SJCRH30 (cell line): ENCODE data around the gene ERICH6. TPM values are rescaled to one million over a fixed set of nuclear protein-coding genes. Genes with fewer than 3 reads are reported as not detected.
A peak's percentile ranks its signal among the peaks of the same experiment; 100 is the strongest.

Experiments
- DNase-seq, 2 experiments: peaks; one replicate each; pipeline ENCODE4 v3.0.0-alpha.2; 2015 to 2020
- H3K27ac ChIP-seq: fragments of 250-450 bp; sonication (Bioruptor Pico); 2 replicates; pipeline ENCODE4 v1.5.1; 2020; ENCODE audit warnings: mild to moderate bottlenecking, moderate library complexity
- H3K27me3 ChIP-seq: fragments of 250-450 bp; sonication (Bioruptor Pico); 2 replicates; pipeline ENCODE4 v1.5.1; 2020; ENCODE audit warnings: mild to moderate bottlenecking, moderate library complexity
- H3K36me3 ChIP-seq: fragments of 250-450 bp; sonication (Bioruptor Pico); 2 replicates; pipeline ENCODE4 v1.5.1; 2020; ENCODE audit warnings: mild to moderate bottlenecking, moderate library complexity
- H3K4me1 ChIP-seq: fragments of 250-450 bp; sonication (Bioruptor Pico); 2 replicates; pipeline ENCODE4 v1.5.1; 2020; ENCODE audit warnings: mild to moderate bottlenecking, moderate library complexity
- H3K4me3 ChIP-seq: fragments of 250-450 bp; sonication (Bioruptor Pico); 2 replicates; pipeline ENCODE4 v1.5.1; 2020; ENCODE audit warnings: mild to moderate bottlenecking, moderate library complexity
- H3K9me3 ChIP-seq: fragments of 250-450 bp; sonication (Bioruptor Pico); replicated peaks from 2 replicates; pipeline ENCODE4 v1.5.1; 2020; ENCODE audit warnings: mild to moderate bottlenecking, moderate library complexity
- total RNA-seq: library from RNA; depleted of rRNA; stranded (reverse); fragments of >200 nt; shearing (Covaris generic); gene quantifications from 2 replicates; pipeline ENCODE4 v1.2.3, GENCODE V29; 2014

ERICH6 gene
- total RNA-seq, 1 experiment from 2014 or later, result not detected

DNA sequence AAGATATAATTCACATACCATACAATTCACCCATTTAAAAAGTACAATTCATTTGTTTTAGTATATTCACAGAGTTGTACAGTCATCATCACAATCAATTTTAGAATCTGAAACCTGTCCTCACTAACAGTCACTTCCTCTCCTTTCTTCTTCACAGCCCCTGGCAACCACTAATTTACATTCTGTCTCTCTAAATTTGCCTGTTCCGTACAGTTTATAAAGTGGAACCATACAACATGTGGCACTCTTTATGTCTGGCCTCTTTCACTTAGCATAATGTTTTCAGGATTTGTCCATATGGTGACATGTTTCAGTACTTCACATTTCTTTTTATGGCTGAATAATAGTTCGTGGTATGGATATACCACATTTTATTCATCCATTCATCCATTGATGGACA is 22.7 kb downstream of the ERICH6 start:
- H3K4me1 ChIP-seq, result no peaks in the 10 kb centered on the region
- H3K27me3 ChIP-seq, result no peaks in the 10 kb centered on the region
- H3K9me3 ChIP-seq, result no peaks in the 10 kb centered on the region
- H3K36me3 ChIP-seq, result no peaks in the 10 kb centered on the region
- no peak overlapping the region for H3K4me3 ChIP-seq
- no peak overlapping the region for H3K27ac ChIP-seq
- no peak for DNase-seq

DNA sequence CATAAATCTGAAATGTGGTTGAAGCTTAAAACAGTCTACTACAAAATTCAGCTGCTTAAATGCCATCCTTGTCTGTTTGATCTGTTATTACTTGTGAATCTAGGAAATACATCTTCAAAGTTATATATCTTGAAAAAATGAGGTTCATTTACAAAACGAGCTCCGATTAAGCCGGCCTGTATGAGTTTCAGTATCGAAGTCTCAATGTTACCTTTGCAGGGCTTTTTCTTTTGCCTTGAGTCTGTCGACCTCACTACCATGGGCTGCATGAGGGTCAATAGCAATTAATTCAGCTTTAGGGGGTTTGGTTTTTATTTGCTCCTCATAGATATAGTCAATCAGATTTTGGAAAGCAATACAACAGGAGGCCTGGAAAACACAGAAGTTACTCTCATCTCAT is 23.2 kb downstream of the ERICH6 start:
- Histone ChIP-seq H3K27ac (no peak overlapping the region), H3K36me3 (no peaks in the 10 kb centered on the region), H3K4me3 (no peak overlapping the region), H3K27me3 (no peaks in the 10 kb centered on the region), H3K9me3 (no peaks in the 10 kb centered on the region), H3K4me1 (no peaks in the 10 kb centered on the region)
- DNase-seq, result no peak

DNA sequence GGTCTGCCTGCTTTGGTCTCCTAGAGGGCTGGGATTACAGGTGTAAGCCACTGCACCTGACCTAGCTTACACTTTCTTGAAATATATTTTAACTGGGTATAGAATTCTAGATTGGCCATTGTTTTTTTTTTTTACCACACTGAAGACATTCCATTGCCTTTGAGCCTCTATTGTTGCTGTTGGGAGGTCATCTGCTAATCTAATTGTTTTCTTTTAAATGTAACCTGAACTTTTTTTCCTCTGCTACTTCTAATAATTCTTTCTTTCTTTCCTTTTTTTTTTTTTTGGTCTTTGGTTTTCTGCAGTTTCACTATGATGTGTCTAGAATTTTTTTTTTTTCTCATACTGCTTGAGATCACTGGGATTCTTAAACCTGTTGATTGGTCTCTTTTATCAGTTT is 28.1 kb downstream of the ERICH6 start:
- H3K9me3 ChIP-seq, result no peaks in the 10 kb centered on the region
- no peak overlapping the region for H3K4me3 ChIP-seq
- H3K36me3 ChIP-seq, result no peaks in the 10 kb centered on the region
- DNase-seq, result no peak
- no peak overlapping the region for H3K27ac ChIP-seq
- no peaks in the 10 kb centered on the region for H3K4me1 ChIP-seq
- no peaks in the 10 kb centered on the region for H3K27me3 ChIP-seq

DNA sequence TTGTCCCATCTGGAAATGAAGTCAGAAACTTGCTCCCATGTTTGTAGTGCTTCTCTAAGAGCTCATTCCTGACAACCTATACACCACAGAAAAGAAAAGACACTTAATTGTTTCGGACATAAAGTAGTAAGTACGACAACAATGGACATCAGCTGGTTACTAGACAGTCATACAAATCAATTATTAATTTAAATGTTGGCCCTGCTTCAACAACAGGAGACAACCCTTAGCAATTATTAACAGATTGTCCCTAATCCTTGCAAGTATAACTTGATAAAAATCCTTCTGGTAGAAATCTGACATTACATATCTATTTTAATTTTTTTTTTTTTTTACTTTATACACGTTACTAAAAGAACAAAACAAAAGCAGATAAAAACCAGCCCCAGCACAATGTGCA is 29.8 kb downstream of the ERICH6 start:
- Histone ChIP-seq H3K4me1 (no peaks in the 10 kb centered on the region), H3K27me3 (no peaks in the 10 kb centered on the region), H3K9me3 (no peaks in the 10 kb centered on the region), H3K36me3 (no peaks in the 10 kb centered on the region), H3K27ac (no peak overlapping the region), H3K4me3 (no peak overlapping the region)
- DNase-seq, result no peak

DNA sequence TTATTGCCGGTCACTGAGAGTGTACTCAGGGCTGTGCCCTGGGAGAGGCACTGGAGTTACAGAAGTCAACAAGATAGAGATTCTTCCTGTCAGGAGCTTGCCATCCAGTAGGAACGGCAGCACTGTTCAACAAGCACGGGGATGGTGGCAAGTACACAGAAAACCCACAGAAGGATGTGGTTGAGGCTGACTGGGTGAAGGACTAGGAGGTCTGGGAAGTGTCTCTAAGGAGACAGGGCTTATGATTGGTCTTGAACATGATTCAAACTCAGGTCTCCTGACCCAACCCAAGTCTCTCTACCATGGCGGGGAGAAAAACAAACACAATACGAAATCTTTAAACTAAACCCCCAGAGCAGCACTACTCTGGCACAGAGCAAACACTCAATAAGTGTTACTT is 37.6 kb downstream of the ERICH6 start:
- no peak for DNase-seq
- Histone ChIP-seq H3K4me1 (no peaks in the 10 kb centered on the region), H3K4me3 (no peak overlapping the region), H3K9me3 (no peaks in the 10 kb centered on the region), H3K27ac (no peak overlapping the region), H3K36me3 (no peaks in the 10 kb centered on the region), H3K27me3 (no peaks in the 10 kb centered on the region)

DNA sequence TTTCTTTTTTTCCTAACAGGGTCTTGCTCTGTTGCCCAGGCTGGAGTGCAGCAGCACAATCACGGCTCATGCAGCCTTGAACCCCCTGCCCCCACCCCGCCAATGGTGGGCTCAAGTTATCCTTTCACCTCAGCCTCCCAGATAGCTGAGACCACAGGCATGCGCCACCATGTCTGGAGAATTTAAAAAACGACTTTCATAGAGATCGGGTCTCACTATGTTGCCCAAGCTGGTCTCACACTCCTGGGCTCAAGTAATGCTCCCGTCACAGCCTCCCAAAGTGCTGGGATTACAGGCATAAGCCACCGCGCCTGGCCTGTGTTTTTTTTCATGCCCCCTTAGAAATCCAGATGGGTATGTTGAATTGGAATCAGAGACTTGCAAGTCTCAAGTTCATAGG is 40.3 kb downstream of the ERICH6 start:
- H3K36me3 ChIP-seq, result no peaks in the 10 kb centered on the region
- H3K27me3 ChIP-seq, result no peaks in the 10 kb centered on the region
- no peak overlapping the region for H3K27ac ChIP-seq
- no peak overlapping the region for H3K4me3 ChIP-seq
- H3K4me1 ChIP-seq, result no peaks in the 10 kb centered on the region
- no peaks in the 10 kb centered on the region for H3K9me3 ChIP-seq
- no peak for DNase-seq

DNA sequence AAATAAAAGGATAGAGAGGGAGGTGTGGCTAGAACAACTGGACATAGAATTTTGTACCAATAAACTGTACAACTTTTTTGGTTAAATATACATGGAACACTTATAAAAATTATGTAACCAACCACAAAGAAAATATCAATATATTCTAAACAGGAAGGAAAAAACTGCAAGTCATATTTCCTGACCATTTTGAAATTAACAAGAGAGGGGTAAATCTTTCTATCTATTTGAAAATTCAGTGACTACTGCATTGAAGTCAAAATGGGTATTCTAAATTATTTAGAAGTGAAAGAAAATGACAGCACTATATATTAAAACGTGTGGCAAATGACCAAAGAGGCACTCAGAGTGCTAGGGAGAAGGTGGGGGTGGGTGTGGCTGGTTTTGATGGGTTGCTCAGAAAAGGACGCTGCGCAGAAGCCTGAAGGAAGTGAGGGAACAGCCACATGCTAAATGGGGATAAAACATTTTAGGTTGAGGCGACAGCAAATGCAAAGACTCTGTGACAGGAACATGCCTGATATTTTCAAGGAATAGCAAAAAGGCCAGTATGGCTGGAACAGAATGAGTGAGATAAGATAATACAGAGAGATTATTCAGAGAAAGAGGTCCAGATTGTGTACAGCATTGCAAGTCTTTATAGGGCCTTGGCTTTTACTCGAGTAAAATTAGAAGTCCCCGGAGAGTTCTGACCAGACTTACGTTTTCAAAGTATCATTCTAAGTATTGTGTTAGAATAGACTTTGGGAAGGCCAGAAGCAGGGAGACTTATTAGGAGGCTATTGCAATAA is 41.1 kb downstream of the ERICH6 start:
- Histone ChIP-seq H3K4me1 (no peaks in the 10 kb centered on the region), H3K9me3 (no peaks in the 10 kb centered on the region), H3K27me3 (no peaks in the 10 kb centered on the region), H3K27ac (no peak overlapping the region), H3K36me3 (no peaks in the 10 kb centered on the region), H3K4me3 (no peak overlapping the region)
- DNase-seq, result no peak

DNA sequence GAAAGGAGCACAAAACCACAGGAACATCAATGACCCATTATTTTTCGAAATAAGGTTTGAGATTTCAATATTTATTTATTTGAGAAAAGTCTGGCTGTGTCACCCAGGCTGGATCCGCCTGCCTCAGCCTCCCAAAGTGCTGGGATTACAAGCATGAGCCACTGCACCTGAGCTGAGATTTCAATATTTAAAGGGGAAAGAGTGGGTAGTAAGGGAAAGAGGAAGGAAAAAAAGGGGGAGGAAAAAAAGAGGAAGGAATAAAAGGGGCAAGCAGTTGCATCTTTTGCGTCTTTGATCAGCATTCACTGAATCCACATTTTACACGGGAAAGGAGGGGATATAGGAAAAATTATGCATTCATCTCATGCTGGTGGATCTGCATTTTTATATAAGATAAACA is 47.4 kb downstream of the ERICH6 start:
- Histone ChIP-seq H3K4me3 (no peak overlapping the region), H3K27me3 (no peaks in the 10 kb centered on the region), H3K4me1 (no peaks in the 10 kb centered on the region), H3K36me3 (no peaks in the 10 kb centered on the region), H3K9me3 (no peaks in the 10 kb centered on the region), H3K27ac (no peak overlapping the region)
- DNase-seq, result no peak

DNA sequence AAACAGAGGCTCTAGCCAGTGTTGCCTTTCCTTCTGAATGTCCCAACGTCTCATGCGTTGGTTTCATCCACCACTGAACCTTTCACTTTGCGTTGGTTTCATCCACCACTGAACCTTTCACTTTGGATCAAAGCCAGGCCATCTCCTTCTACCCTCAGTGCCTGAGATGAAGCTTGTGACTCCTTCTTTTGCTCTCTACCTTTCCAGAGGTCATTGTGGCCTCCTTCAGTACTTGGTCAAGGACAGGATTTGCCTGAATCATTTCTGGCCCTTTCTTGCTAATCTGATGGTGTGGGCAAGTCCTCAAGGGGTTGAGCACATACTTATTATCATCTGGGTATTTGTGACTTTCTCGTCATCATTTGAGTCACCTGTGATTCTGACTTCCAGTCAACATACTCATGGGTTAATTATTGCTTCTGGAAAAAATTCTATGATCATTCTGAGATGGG is 50.6 kb downstream of the ERICH6 start:
- Histone ChIP-seq H3K27ac (no peak overlapping the region), H3K9me3 (no peaks in the 10 kb centered on the region), H3K4me1 (no peaks in the 10 kb centered on the region), H3K4me3 (no peak overlapping the region), H3K36me3 (no peaks in the 10 kb centered on the region), H3K27me3 (no peaks in the 10 kb centered on the region)
- no peak for DNase-seq

DNA sequence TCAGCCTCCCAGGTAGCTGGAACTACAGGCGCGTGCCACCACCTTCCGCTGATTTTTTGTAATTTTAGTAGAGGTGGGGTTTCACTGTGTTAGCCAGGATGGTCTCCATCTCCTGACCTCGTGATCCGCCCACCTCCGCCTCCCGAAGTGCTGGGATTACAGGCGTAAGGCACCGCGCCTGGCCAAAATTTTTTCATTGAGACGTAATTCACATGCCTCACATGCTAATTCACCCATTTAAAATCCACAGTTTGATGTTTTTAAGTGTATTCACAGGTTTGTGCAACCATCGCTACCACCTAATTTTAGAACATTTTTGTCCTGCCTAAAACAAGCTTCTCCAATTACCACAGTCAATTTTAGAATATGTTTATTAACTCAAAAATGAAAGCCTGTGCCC is 63.5 kb downstream of the ERICH6 start:
- H3K4me3 ChIP-seq, result no peak overlapping the region
- H3K36me3 ChIP-seq, result no peaks in the 10 kb centered on the region
- H3K27me3 ChIP-seq, result no peaks in the 10 kb centered on the region
- DNase-seq, result no peak
- no peaks in the 10 kb centered on the region for H3K9me3 ChIP-seq
- no peaks in the 10 kb centered on the region for H3K4me1 ChIP-seq
- H3K27ac ChIP-seq, result no peak overlapping the region

DNA sequence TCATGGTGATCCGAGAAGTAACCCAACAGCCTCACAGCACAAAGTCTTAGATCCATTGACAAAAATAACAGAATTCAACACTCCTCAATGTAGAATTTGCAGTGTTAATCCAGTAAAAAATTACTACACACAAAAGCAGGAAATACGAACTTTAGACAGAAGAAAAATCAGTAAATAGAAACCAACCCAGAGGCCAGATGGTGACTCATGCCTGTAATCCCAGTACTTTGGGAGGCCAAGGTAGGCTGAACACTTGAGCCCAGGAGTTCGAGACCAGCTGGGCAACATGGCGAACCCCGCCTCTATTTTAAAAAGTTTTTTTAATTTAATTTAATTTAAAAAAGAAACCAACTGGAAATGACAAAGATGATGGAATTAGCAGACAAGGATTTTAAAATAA is 64.5 kb downstream of the ERICH6 start:
- Histone ChIP-seq H3K4me1 (no peaks in the 10 kb centered on the region), H3K36me3 (no peaks in the 10 kb centered on the region), H3K27ac (no peak overlapping the region), H3K4me3 (no peak overlapping the region), H3K9me3 (no peaks in the 10 kb centered on the region), H3K27me3 (no peaks in the 10 kb centered on the region)
- no peak for DNase-seq

DNA sequence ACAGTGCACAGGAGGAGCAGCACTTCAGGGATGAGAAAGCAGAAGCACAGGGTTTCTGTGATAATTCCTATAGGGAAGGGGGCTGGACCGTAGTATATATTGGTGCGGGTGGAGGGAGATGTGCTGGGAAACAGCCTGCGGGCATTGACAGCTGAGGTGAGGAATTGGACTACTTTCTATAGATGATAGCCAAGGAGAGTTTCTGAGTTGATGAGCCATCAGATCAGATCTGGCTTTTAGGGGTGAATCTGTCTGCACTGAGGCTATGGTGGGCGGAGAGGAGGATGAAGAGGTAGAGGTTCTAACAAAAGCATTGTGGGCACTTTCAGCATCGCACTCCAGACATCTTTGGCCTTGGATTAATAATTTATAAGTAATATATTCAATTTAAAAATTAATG is 67.5 kb downstream of the ERICH6 start:
- DNase-seq, result no peak
- no peaks in the 10 kb centered on the region for H3K36me3 ChIP-seq
- no peak overlapping the region for H3K4me3 ChIP-seq
- no peaks in the 10 kb centered on the region for H3K9me3 ChIP-seq
- no peaks in the 10 kb centered on the region for H3K27me3 ChIP-seq
- H3K27ac ChIP-seq, result no peak overlapping the region
- H3K4me1 ChIP-seq, result no peaks in the 10 kb centered on the region

DNA sequence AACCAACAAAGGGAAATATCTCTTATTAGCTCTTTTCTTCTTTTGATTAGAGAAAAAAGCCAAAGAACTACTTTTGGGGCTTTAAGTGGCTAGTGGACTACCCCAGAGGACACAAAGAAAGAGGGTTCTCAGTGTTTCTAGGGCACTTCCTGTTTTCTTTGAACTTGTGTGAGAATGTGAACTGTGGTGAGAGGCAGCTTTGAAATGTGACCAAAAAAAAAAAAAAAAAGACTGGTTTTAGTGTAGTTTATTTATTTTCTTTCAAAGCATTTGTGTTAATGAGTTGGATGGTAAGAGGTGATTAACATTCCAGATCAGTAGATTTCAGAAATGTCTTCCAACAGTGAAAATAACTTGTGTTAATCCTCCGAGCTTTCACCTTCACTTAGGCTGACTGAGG is 68.2 kb downstream of the ERICH6 start:
- H3K27me3 ChIP-seq, result no peaks in the 10 kb centered on the region
- H3K36me3 ChIP-seq, result peaks cover under 1% of the 10 kb centered on the region; the same call in 1 of the 2 replicates
- no peaks in the 10 kb centered on the region for H3K9me3 ChIP-seq
- no peak overlapping the region for H3K4me3 ChIP-seq
- no peaks in the 10 kb centered on the region for H3K4me1 ChIP-seq
- H3K27ac ChIP-seq, result no peak overlapping the region
- no peak for DNase-seq

DNA sequence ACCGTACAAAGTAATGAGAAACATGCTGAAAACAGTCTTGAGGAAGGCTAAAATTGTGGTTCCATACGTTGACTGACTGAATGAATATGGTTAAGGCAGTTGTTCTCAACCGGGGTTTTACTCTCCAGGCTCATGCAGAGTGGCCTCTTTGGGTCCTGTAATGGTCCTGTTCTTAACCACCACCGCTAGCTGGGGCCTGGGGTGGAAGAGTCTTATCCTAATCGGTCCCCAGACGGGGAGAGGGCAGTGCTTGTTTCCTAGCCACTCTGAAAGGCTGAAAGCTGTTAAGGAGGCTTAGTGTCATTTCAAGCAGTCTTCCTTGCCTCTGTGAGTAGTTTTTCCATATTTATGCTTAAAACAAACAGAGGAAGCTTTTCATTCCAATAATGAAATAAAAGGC is 68.6 kb downstream of the ERICH6 start:
- Histone ChIP-seq H3K4me1 (no peaks in the 10 kb centered on the region), H3K9me3 (no peaks in the 10 kb centered on the region), H3K4me3 (no peak overlapping the region), H3K27me3 (no peaks in the 10 kb centered on the region), H3K36me3 (peaks cover 5% of the 10 kb centered on the region; the same call in 1 of the 2 replicates), H3K27ac (no peak overlapping the region)
- no peak for DNase-seq

DNA sequence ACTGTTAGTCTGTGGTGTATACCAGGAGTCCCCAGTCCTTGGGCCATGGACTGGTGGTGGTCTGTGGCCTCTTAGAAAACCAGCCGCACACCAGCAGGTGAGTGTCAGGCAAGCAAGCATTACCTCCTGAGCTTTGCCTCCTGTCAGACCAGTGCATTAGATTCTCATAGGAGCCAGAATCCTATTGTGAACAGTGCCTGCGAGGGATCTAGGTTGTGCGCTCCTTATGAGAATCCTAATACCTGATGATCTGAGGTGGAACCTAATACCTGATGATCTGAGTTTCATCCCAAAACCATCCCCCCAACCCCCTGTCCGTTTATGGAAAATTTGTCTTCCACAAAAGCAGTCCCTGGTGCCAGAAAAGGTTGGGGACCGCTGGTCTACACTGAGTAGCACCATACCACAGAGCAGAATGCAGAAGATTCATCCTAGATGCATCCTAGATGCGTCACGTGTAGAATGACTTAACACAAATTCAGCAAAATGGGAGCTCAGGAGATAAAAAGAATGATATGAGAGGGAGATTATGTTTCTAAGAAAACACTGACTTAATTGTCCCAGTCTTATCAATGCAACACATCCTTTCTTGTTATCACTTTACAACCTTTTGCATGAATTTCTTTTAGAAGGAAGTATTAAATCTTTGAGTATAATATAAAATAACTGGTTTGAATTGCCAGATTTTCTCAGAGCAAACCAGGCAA is 72.1 kb downstream of the ERICH6 start:
- Histone ChIP-seq H3K36me3 (peaks cover 14% of the 10 kb centered on the region; the same call in 1 of the 2 replicates), H3K4me1 (no peaks in the 10 kb centered on the region), H3K27ac (no peak overlapping the region), H3K9me3 (no peaks in the 10 kb centered on the region), H3K27me3 (no peaks in the 10 kb centered on the region), H3K4me3 (no peak overlapping the region)
- DNase-seq, result no peak

DNA sequence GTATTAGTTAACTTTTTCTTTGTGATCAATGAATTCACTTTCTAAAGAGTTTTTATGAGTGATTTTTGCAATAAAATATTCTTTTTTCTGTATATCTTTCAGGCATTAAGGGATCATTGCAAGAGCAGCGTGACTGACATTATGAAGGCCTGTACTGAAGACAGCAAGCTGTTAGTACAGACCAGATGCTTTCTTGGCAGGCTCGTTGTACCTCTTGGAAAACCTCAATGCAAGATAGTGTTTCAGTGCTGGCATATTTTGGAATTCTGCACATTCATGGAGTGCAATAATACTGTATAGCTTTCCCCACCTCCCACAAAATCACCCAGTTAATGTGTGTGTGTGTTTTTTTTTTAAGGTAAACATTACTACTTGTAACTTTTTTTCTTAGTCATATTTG is 76.2 kb downstream of the ERICH6 start:
- peak; percentile 24 to 47 for DNase-seq
- Histone ChIP-seq H3K4me1 (0 out of 2 replicates have a peak, but pooled peaks cover 3% of the 10 kb centered on the region), H3K27ac (no peak overlapping the region), H3K9me3 (no peaks in the 10 kb centered on the region), H3K4me3 (no peak overlapping the region), H3K36me3 (peaks cover 28% of the 10 kb centered on the region), H3K27me3 (no peaks in the 10 kb centered on the region)
